Stimulated activated CD4-positive, alpha-beta T cell treated with anti-CD3 and anti-CD28 coated beads, TNF-alpha, amount 100 ng/mL, for 48 hours (primary cell): ENCODE results near the gene LRRTM3.

ENCODE experiments used
- DNase-seq, 3 donors: peaks; one replicate each; pipeline ENCODE4 v3.0.0-alpha.2; 2020; ENCODE audit warnings: low read depth in 3 of 3

LRRTM3 gene

DNA sequence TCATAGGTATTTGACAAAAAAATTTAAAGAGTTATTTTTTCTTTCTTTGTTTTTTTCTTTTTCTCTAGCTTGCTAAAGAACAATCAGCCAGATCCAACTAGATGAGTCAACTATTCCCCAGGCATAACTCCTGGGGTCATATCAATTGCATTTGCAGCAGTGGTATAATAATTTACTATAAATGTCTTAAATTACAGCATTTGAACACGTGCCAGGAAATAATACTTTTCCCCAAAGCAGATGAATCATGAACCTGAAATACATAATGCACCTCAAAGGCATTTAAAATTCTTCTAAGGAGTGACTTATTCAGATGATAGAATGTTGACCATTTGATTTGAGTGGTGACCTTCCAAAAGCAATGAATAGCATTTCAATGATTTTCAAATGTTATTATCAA, 190.1 kb downstream of the LRRTM3 start:
- no peak for DNase-seq

- no peak for DNase-seq
Measured at GRCh38 chr10:67119651-67120050, 193.8 kb downstream of the LRRTM3 start.

- no peak for DNase-seq
Measured at GRCh38 chr10:67127441-67127840, 201.6 kb downstream of the LRRTM3 start.

GRCh38 chr10:67140641-67141040, 214.8 kb downstream of the LRRTM3 start:
- DNase-seq, result no peak

- no peak for DNase-seq
Measured at GRCh38 chr10:67141300-67141699, 215.5 kb downstream of the LRRTM3 start.

DNA sequence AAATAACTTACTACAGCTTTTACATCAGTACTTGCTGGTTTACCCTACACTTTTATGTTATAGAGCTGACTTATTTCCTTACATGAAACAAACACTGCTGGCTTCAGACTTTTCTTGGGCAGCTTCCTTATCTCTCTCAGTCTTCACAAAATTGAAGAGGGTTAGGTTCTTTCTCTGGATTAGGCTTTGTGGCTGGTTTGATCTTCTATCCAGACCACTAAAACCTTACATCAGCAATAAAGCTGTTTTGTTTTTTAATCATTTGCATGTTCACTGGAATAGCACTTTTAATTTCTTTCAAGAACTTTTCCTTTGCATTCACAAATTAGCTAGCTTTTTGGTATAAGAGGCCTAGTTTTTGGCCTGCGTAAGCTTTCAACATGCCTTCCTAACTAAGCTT, 218.7 kb downstream of the LRRTM3 start:
- no peak for DNase-seq
